ENCODE results near the gene KCNMA1.

- TF ChIP-seq EZH2 (IDR thresholded peaks at IDR 0.05) (no peak), FOSL1 (IDR thresholded peaks at IDR 0.05; ENCODE audit: low read depth) (no peak), POLR2A (IDR thresholded peaks at IDR 0.05; ENCODE audit: borderline replicate concordance, extremely low read depth, insufficient read depth, insufficient read length) (no peak)
- TF ChIP-seq, protein P1, sequence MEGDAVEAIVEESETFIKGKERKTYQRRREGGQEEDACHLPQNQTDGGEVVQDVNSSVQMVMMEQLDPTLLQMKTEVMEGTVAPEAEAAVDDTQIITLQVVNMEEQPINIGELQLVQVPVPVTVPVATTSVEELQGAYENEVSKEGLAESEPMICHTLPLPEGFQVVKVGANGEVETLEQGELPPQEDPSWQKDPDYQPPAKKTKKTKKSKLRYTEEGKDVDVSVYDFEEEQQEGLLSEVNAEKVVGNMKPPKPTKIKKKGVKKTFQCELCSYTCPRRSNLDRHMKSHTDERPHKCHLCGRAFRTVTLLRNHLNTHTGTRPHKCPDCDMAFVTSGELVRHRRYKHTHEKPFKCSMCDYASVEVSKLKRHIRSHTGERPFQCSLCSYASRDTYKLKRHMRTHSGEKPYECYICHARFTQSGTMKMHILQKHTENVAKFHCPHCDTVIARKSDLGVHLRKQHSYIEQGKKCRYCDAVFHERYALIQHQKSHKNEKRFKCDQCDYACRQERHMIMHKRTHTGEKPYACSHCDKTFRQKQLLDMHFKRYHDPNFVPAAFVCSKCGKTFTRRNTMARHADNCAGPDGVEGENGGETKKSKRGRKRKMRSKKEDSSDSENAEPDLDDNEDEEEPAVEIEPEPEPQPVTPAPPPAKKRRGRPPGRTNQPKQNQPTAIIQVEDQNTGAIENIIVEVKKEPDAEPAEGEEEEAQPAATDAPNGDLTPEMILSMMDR (IDR thresholded peaks at IDR 0.05 in 2 of 3, conservative IDR thresholded peaks at IDR 0.05 in 1 of 3; ENCODE audit: borderline replicate concordance in 1 of 3, insufficient read depth in 1 of 3, low read depth in 2 of 3, low read length in 2 of 3) = no peak
- TF ChIP-seq, protein P2, sequence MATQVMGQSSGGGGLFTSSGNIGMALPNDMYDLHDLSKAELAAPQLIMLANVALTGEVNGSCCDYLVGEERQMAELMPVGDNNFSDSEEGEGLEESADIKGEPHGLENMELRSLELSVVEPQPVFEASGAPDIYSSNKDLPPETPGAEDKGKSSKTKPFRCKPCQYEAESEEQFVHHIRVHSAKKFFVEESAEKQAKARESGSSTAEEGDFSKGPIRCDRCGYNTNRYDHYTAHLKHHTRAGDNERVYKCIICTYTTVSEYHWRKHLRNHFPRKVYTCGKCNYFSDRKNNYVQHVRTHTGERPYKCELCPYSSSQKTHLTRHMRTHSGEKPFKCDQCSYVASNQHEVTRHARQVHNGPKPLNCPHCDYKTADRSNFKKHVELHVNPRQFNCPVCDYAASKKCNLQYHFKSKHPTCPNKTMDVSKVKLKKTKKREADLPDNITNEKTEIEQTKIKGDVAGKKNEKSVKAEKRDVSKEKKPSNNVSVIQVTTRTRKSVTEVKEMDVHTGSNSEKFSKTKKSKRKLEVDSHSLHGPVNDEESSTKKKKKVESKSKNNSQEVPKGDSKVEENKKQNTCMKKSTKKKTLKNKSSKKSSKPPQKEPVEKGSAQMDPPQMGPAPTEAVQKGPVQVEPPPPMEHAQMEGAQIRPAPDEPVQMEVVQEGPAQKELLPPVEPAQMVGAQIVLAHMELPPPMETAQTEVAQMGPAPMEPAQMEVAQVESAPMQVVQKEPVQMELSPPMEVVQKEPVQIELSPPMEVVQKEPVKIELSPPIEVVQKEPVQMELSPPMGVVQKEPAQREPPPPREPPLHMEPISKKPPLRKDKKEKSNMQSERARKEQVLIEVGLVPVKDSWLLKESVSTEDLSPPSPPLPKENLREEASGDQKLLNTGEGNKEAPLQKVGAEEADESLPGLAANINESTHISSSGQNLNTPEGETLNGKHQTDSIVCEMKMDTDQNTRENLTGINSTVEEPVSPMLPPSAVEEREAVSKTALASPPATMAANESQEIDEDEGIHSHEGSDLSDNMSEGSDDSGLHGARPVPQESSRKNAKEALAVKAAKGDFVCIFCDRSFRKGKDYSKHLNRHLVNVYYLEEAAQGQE (IDR thresholded peaks at IDR 0.05; ENCODE audit: low read depth) = no peak
- TF ChIP-seq, protein P3, sequence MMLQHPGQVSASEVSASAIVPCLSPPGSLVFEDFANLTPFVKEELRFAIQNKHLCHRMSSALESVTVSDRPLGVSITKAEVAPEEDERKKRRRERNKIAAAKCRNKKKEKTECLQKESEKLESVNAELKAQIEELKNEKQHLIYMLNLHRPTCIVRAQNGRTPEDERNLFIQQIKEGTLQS (IDR thresholded peaks at IDR 0.05) = no peak
Measured at GRCh38 chr10:77230194-77230593, 407.4 kb downstream of the KCNMA1 start.

Measured in HCT116 (cell line).